ENCODE measurements around the gene OLIG2. TPM values are rescaled to one million over a fixed set of nuclear protein-coding genes. Genes with fewer than 3 reads are reported as not detected.

The OLIG2 gene
- total RNA-seq, 2 donors from 2014 or later = not detected

DNA sequence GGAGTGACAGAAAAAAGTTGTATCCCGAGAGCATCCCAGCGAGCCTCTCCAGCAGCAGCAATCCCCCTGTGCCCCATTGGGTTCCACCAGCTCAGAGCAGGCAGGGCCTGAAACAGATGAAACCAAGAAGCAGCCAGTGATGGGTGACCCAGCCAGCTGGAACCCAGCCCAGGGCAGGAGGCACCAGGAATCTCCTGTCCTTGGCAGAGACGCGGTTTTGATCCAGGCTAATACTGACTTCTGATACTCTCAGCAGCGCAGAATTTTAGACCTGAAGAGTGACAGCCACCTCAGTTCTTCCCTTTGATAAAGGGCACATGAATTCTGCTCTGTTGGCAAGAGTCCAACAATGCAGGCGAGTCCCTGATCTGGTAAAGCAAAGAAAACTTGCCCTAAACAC is 32.8 kb downstream of the OLIG2 start:
- ATAC-seq (no peak), DNase-seq (no peak)
- intact Hi-C loops (cut with DNase I, micrococcal nuclease) = no loop called here

GRCh38 chr21:33058957-33059356 is 33.2 kb downstream of the OLIG2 start:
- intact Hi-C loops (cut with DNase I, micrococcal nuclease) = no loop called here
- DNase-seq = no peak
- no peak for ATAC-seq

DNA sequence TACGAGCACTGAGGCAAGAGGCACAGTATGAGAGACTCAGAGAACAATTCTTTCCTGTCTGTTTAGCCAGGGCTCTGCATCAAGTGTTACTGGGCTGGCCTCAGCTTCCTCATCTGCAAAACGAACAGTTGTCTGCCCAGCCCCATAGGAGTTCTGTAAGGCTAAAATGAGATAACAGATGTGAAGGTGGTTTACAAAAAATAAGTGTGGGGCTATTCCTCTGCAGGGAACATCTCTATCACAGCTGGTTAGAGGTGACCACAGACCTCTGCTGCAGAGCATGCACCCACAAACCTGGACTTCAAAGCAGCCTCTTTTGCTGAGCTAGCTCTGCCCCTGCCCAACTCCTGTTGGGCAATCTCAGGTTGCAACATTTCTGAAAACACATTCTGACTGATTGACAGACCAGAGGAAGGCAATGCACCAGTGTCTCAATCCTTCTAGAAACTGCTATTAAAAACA is 33.7 kb downstream of the OLIG2 start:
- no peak for DNase-seq
- no peak for ATAC-seq
- intact Hi-C loops (cut with DNase I, micrococcal nuclease) = no loop called here

DNA sequence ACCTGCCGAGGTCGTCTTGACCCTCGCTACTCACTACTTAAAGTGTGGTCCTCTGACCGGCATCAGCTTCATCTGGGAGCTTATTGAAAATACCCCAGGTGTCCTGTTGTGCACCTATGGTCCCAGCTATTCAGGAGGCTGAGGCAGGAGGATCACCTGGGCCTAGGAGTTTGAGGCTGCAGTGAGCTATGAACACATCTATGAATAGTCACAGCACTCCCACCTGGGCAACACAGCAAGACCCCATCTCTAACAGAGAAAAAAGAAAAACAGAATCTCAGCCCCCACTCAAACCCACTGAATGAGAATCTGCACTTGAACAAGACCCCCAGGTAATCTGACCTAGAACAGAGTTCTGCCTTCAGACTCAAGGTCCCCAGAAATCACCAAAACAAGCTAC is 35.5 kb downstream of the OLIG2 start:
- ATAC-seq = no peak
- intact Hi-C loops (cut with DNase I, micrococcal nuclease) = no loop called here
- no peak for DNase-seq

DNA sequence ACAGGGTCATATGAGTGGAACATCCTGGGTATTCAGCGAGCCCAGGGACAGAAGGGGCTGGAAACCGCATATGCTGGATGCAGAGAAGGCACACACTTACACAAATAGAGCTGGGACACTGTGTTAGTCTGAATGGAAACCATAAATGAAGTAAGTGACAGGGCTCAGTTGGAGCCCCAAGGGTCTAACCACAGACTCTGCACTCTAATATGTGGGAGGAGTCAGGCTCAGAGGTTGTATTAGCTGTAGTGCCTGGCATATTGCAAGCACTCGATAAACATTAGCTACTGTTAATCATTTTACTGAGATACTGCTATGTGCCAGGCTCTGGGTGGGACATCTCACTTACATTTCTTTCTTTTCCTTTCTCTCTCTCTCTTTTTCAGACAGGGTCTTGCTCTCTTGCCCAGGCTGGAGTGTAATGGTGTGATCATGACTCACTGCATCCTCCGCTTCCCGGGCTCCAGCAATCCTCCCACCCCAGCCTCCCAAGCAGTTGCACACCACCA is 37.7 kb downstream of the OLIG2 start:
- intact Hi-C loops (cut with DNase I, micrococcal nuclease) = no loop called here
- ATAC-seq (no peak), DNase-seq (no peak)

- DNase-seq (no peak), ATAC-seq (no peak)
- intact Hi-C loops (cut with DNase I, micrococcal nuclease) = no loop called here
Observed at GRCh38 chr21:33063907-33064622, 38.3 kb downstream of the OLIG2 start.

- intact Hi-C loops (cut with DNase I, micrococcal nuclease) = no loop called here
- no peak for DNase-seq
- ATAC-seq = no peak
Observed at GRCh38 chr21:33064623-33065390, 39.1 kb downstream of the OLIG2 start.

GRCh38 chr21:33067043-33067442 is 41.3 kb downstream of the OLIG2 start:
- ATAC-seq (no peak), DNase-seq (no peak)
- intact Hi-C loops (cut with DNase I, micrococcal nuclease) = no loop called here

DNA sequence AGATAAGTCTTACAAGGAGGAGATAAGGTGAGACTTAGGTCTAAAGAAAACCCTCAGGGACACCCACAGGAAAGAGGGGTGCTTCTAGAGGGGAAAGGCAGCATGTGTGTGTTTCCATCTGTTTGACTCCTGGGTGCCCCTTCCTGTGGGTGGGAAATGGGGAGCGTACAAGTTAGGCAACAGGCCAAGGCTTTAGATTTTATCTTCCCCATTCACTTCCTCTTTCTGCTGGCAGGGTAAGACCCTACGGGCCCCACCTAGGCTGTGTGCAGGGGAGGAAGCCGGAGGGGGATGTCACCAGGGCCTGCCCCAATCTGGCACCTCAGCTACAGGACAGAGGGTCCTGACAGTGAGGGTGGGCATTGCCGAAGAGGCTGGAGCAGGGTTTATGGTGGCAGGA is 41.7 kb downstream of the OLIG2 start:
- intact Hi-C loops (cut with DNase I, micrococcal nuclease) = no loop called here
- ATAC-seq (no peak), DNase-seq (no peak)

DNA sequence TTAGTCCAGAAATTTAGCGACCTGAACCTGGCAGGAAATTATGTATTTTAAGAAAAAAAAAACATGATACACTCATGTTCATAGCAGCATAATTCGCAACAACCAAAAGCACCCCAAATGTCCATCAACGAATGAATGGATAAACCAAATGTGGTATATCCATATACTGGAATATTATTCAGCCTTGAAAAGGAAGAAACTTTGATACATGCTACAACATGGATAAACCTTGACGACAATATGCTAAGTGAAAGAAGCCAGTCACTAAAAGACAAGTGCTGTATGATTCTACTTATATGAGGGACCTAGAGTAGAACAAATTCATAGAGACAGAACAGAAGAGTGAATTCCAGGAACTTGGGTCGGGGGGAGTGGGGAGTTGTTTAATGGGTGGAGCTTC is 43.5 kb downstream of the OLIG2 start:
- intact Hi-C loops (cut with DNase I, micrococcal nuclease) = no loop called here
- DNase-seq (no peak), ATAC-seq (no peak)

DNA sequence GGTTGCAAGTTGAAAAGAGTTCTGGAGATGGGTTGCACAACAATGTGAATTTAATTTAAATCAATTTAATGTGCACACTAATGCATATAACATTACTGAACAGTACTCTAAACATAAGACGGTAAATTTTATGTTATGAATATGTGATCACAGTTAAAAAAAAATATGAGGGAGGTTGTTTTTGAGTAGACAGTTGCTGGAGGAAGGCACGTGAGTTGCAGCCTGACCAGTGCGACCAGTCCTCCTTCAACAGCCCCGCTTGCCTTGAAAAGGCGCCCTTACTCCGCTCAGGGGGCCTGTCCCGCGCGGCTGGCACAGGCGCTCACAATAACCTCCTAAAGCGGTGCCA is 43.9 kb downstream of the OLIG2 start:
- intact Hi-C loops (cut with DNase I, micrococcal nuclease) = no loop called here
- DNase-seq (no peak), ATAC-seq (no peak)

DNA sequence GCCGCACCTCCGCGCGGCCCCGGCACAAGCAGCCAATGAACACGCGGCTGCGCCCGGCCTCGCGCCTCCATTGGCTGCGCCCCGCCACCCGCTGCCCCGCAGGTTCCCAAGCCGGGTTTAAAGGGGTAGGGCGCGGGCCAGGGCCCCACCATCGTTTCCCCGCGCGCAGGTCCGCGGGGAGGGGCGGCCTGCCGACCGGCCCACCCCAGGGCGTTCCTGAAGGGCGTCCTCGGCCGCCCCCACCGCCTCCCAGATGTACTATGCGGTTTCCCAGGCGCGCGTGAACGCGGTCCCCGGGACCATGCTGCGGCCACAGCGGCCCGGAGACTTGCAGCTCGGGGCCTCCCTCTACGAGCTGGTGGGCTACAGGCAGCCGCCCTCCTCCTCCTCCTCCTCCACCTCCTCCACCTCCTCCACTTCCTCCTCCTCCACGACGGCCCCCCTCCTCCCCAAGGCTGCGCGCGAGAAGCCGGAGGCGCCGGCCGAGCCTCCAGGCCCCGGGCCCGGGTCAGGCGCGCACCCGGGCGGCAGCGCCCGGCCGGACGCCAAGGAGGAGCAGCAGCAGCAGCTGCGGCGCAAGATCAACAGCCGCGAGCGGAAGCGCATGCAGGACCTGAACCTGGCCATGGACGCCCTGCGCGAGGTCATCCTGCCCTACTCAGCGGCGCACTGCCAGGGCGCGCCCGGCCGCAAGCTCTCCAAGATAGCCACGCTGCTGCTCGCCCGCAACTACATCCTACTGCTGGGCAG is 44.4 kb downstream of the OLIG2 start, which contains the start of gene OLIG1:
Gene OLIG1 (plus strand): TSS at position 148 of the 750 bp plus-strand sequence. CDS start 106 bp downstream, at position 254.
- peak in 1 of 2 donors; percentile 35 for DNase-seq
- intact Hi-C loops (cut with DNase I, micrococcal nuclease) = no loop called here
- peak; percentile 79 for ATAC-seq

GRCh38 chr21:33070744-33070997 is 44.9 kb downstream of the OLIG2 start:
- DNase-seq (no peak), ATAC-seq (no peak)
- intact Hi-C loops (cut with DNase I, micrococcal nuclease) = no loop called here

GRCh38 chr21:33070998-33071769 is 45.4 kb downstream of the OLIG2 start:
- DNase-seq = no peak
- peak; percentile 23 for ATAC-seq
- intact Hi-C loops (cut with DNase I, micrococcal nuclease) = no loop called here

GRCh38 chr21:33071770-33072306 is 46.1 kb downstream of the OLIG2 start:
- intact Hi-C loops (cut with DNase I, micrococcal nuclease) = no loop called here
- ATAC-seq (no peak), DNase-seq (no peak)

DNA sequence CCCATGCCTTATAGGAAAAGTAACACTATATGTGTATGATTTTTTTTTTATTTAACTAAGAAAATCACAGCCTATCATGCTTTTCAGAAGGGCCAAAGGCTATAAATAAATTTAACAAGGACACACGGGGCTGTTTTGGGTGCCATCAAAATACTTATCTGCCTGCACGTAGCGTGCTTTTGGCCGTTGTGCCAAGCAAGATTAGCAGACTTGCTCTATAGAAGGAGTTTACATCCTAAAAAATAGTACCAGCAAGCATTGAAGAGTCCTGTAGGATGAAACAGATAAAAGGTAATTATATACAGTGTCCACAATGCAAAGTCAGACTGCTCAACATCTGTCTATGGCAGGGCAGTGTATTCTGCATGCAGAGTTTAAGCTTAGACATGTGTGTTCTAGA is 47.9 kb downstream of the OLIG2 start:
- DNase-seq = no peak
- intact Hi-C loops (cut with DNase I, micrococcal nuclease) = no loop called here
- no peak for ATAC-seq

DNA sequence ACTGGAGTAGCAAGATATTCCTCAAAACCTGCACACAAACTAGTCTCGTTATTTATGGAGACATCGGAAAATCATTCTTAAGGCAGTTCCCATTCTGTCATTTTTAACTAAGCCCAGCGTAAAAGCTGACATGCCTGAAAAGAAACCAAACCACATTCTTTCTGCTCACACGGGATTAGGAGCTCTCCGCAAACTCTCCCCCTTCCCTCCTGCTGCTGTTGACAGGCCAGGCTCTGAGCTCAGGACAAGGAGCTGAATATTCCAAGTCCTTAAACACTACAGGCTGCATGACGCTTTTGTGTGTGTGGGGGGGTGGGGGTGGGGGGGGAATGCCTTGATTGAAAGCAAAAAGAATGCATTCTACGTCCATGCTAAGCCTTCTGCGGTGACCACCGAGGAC is 49.4 kb downstream of the OLIG2 start:
- ATAC-seq = no peak

GRCh38 chr21:33075596-33076195 is 50.0 kb downstream of the OLIG2 start:
- intact Hi-C loops (cut with DNase I, micrococcal nuclease) = no loop called here
- no peak for DNase-seq
- ATAC-seq = no peak

More for the DNA sequence above, 49.4 kb downstream of the OLIG2 start:
- no peak for DNase-seq
- intact Hi-C loops (cut with DNase I, micrococcal nuclease) = no loop called here
